SW480 (cell line): ENCODE measurements around the gene CNPY2.
"Not testable (repeated sequence)": the region's sequence is repeated elsewhere in the genome, so short reads cannot be mapped to it uniquely, and the experiment has no call there.

Experiments used
- DNase-seq: peaks from one replicate; pipeline ENCODE4 v3.0.0-alpha.2; 2016; ENCODE audit warnings: low spot score

CNPY2 gene

GRCh38 chr12:56333679-56334489 lies 18.1 kb upstream of the CNPY2 start, which contains the start of gene PAN2:
PAN2 (minus strand) TSS chr12:56334000; CDS start chr12:56333094, 906 bp downstream.
- DNase-seq, result peak; percentile 98

GRCh38 chr12:56333197-56333678 lies 17.4 kb upstream of the CNPY2 start:
- peak; percentile 13 for DNase-seq

GRCh38 chr12:56332512-56333196 lies 16.9 kb upstream of the CNPY2 start:
- DNase-seq, result no peak

GRCh38 chr12:56330936-56331490 lies 15.2 kb upstream of the CNPY2 start:
- no peak for DNase-seq

- DNase-seq, result no peak
Measured at GRCh38 chr12:56326533-56326932, 10.7 kb upstream of the CNPY2 start.

GRCh38 chr12:56326126-56326525 lies 10.3 kb upstream of the CNPY2 start:
- DNase-seq, result no peak

GRCh38 chr12:56324206-56324605 lies 8.4 kb upstream of the CNPY2 start:
- no peak for DNase-seq

- DNase-seq, result not testable (repeated sequence)
Measured at GRCh38 chr12:56321610-56322009, 5.8 kb upstream of the CNPY2 start.

- no peak for DNase-seq
Measured at GRCh38 chr12:56321027-56321426, 5.2 kb upstream of the CNPY2 start.

- DNase-seq, result no peak
Measured at GRCh38 chr12:56317675-56318074, 1.9 kb upstream of the CNPY2 start.

- DNase-seq, result peak; percentile 23
Measured at GRCh38 chr12:56315249-56315621, 553 bp downstream of the CNPY2 start.

- no peak for DNase-seq
Measured at GRCh38 chr12:56311003-56311402, 4.8 kb downstream of the CNPY2 start.

- DNase-seq, result no peak
Measured at GRCh38 chr12:56308714-56309113, 7.1 kb downstream of the CNPY2 start.

GRCh38 chr12:56307221-56307965 lies 8.4 kb downstream of the CNPY2 start:
- no peak for DNase-seq

GRCh38 chr12:56304872-56305590 lies 10.8 kb downstream of the CNPY2 start:
- DNase-seq, result no peak

- DNase-seq, result no peak
Measured at GRCh38 chr12:56304276-56304675, 11.5 kb downstream of the CNPY2 start.

- no peak for DNase-seq
Measured at GRCh38 chr12:56300644-56301464, 14.9 kb downstream of the CNPY2 start.

- DNase-seq, result peak; percentile 99
Measured at GRCh38 chr12:56299853-56300643, 15.7 kb downstream of the CNPY2 start, which contains the start of gene CS. CS (minus strand) TSS chr12:56300330; CDS start chr12:56300201, 129 bp downstream.

GRCh38 chr12:56299308-56299852 lies 16.4 kb downstream of the CNPY2 start:
- DNase-seq, result peak; percentile 33
